Natural killer cell treated with Interleukin-12 subunit alpha and Interleukin-12 subunit beta and Interleukin-15 and Interleukin-18, amount 100 ng/mL, for 72 hours (primary cell): Measurements from ENCODE around the gene KBTBD8. TPM values are rescaled to one million over a fixed set of nuclear protein-coding genes. Genes with fewer than 3 reads are reported as not detected.

Source experiments
- ATAC-seq, 2 donors: fragments of 150-1000 bp; cut with Tn5 transposase in 1 of 2; sonication (Bioruptor Pico), chemical (Tn5 transposase) in 1 of 2; 2 replicates each; pipeline ENCODE4 v1.10.0; 2021
- DNase-seq: peaks from one replicate; pipeline ENCODE4 v3.0.0; 2022; ENCODE audit warnings: low spot score
- H3K27ac Mint-ChIP-seq, 2 donors: 1 replicate in 1 of 2; 2 replicates in 1 of 2; pipeline ENCODE4 v1.8.0; 2022; ENCODE audit warnings: mixed read lengths in 2 of 2, mild to moderate bottlenecking in 1 of 2, moderate library complexity in 1 of 2
- H3K27me3 Mint-ChIP-seq, 2 donors: 1 replicate in 1 of 2; 2 replicates in 1 of 2; pipeline ENCODE4 v1.8.0; 2022; ENCODE audit warnings: mixed read lengths in 2 of 2
- H3K36me3 Mint-ChIP-seq: one replicate; pipeline ENCODE4 v1.8.0; 2022; ENCODE audit warnings: mixed read lengths
- H3K4me1 Mint-ChIP-seq, 2 donors: 1 replicate in 1 of 2; 2 replicates in 1 of 2; pipeline ENCODE4 v1.8.0; 2022; ENCODE audit warnings: low read depth in 2 of 2, mixed read lengths in 2 of 2, mild to moderate bottlenecking in 1 of 2
- H3K4me3 Mint-ChIP-seq: one replicate; pipeline ENCODE4 v1.8.0; 2022; ENCODE audit warnings: mixed read lengths
- H3K9me3 Mint-ChIP-seq: 2 replicates; pipeline ENCODE4 v1.8.0; 2022; ENCODE audit warnings: mixed read lengths
- total RNA-seq, 2 donors: library from RNA; stranded (reverse); gene quantifications; one replicate each; pipeline ENCODE4 v1.2.3, GENCODE V29; 2022

Gene KBTBD8
- total RNA-seq, 2 donors from 2014 or later: 16.0 to 24.5 TPM

GRCh38 chr3:67034371-67034770, 36.3 kb downstream of the KBTBD8 start:
- DNase-seq (no peak), ATAC-seq (no peak)
- no peaks in the 10 kb centered on the region for H3K4me1 Mint-ChIP-seq
- H3K36me3 Mint-ChIP-seq: no peaks in the 10 kb centered on the region
- no peak overlapping the region for H3K4me3 Mint-ChIP-seq
- no peak overlapping the region for H3K27ac Mint-ChIP-seq
- H3K9me3 Mint-ChIP-seq: no peaks in the 10 kb centered on the region
- peaks cover 7 to 19% of the 10 kb centered on the region in 2 donors for H3K27me3 Mint-ChIP-seq

- Mint-ChIP-seq H3K4me1 (no peaks in the 10 kb centered on the region), H3K4me3 (no peak overlapping the region), H3K36me3 (no peaks in the 10 kb centered on the region), H3K9me3 (no peaks in the 10 kb centered on the region), H3K27ac (no peak overlapping the region), H3K27me3 (peaks cover 7 to 19% of the 10 kb centered on the region in 2 donors)
- DNase-seq (no peak), ATAC-seq (no peak)
These were observed 39.5 kb downstream of the KBTBD8 start for GRCh38 chr3:67037615-67038014.

DNA sequence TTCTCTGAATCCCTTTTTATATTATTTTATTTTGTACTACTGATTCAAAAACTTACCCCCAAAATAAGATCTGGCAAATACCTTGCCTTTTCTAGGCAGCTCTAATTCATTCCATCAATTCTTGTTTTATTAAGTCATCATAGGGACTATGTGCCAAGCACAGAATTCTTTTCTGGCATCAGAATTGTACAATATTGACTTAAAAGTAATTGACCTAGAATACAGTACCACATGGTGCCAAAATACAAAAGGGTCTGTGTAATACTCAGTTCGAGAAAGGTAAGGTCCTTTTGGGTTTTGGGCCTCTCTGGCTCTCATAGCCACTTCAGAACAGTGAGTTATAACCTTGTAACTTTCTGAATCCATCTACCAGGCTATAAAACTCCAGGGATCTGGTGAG, 46.2 kb downstream of the KBTBD8 start:
- peaks cover 2 to 17% of the 10 kb centered on the region in 2 donors for H3K27me3 Mint-ChIP-seq
- peaks cover 0 to 2% of the 10 kb centered on the region in 2 donors for H3K4me1 Mint-ChIP-seq
- H3K9me3 Mint-ChIP-seq: no peaks in the 10 kb centered on the region
- H3K4me3 Mint-ChIP-seq: no peak overlapping the region
- ATAC-seq (no peak), DNase-seq (no peak)
- H3K36me3 Mint-ChIP-seq: no peaks in the 10 kb centered on the region
- H3K27ac Mint-ChIP-seq: no peak overlapping the region

DNA sequence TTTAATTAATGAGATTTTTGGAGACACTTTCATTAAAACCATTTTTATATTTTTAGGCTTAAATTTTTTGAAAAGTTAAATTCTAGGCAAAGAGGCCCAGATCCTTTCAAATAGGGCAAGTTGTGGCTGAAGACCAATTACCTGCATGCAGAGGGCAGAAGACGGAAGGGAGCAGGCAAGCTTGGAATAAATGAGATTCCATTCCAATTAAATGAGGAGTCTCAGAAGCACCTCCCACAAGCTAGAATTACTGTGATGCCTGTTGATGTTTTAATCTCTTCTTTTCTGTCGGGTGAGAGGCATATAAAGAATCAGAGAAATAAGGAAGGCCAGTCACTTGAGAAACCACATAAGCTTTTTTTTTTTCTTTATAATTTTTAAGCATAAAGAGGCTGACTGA, 46.8 kb downstream of the KBTBD8 start:
- H3K9me3 Mint-ChIP-seq: no peaks in the 10 kb centered on the region
- H3K4me1 Mint-ChIP-seq: peaks cover 0 to 2% of the 10 kb centered on the region in 2 donors
- no peak overlapping the region for H3K27ac Mint-ChIP-seq
- DNase-seq (no peak), ATAC-seq (no peak)
- H3K27me3 Mint-ChIP-seq: peaks cover 4 to 22% of the 10 kb centered on the region in 2 donors
- peaks cover 2% of the 10 kb centered on the region for H3K36me3 Mint-ChIP-seq
- H3K4me3 Mint-ChIP-seq: no peak overlapping the region

GRCh38 chr3:67045711-67046465, 47.8 kb downstream of the KBTBD8 start:
- ATAC-seq (no peak), DNase-seq (no peak)
- Mint-ChIP-seq H3K27ac (no peak overlapping the region), H3K4me1 (peaks cover 0 to 2% of the 10 kb centered on the region in 2 donors), H3K36me3 (peaks cover 8% of the 10 kb centered on the region), H3K4me3 (no peak overlapping the region), H3K27me3 (peaks cover 9 to 29% of the 10 kb centered on the region in 2 donors), H3K9me3 (no peaks in the 10 kb centered on the region)

GRCh38 chr3:67047051-67047450, 48.9 kb downstream of the KBTBD8 start:
- Mint-ChIP-seq H3K27ac (no peak overlapping the region), H3K4me1 (peaks cover 0 to 2% of the 10 kb centered on the region in 2 donors), H3K36me3 (peaks cover 8% of the 10 kb centered on the region), H3K9me3 (no peaks in the 10 kb centered on the region), H3K4me3 (no peak overlapping the region), H3K27me3 (peaks cover 9 to 29% of the 10 kb centered on the region in 2 donors)
- no peak for ATAC-seq
- DNase-seq: no peak

GRCh38 chr3:67048067-67048714, 50.1 kb downstream of the KBTBD8 start:
- Mint-ChIP-seq H3K4me1 (peaks cover 0 to 2% of the 10 kb centered on the region in 2 donors), H3K4me3 (no peak overlapping the region), H3K36me3 (peaks cover 8% of the 10 kb centered on the region)

GRCh38 chr3:67048715-67049074, 50.6 kb downstream of the KBTBD8 start:
- DNase-seq (no peak), ATAC-seq (no peak)
- peaks cover 10 to 36% of the 10 kb centered on the region in 2 donors for H3K27me3 Mint-ChIP-seq
- peaks cover 8% of the 10 kb centered on the region for H3K36me3 Mint-ChIP-seq
- peaks cover 4% of the 10 kb centered on the region for H3K9me3 Mint-ChIP-seq
- no peak overlapping the region for H3K27ac Mint-ChIP-seq
- H3K4me1 Mint-ChIP-seq: peaks cover 0 to 2% of the 10 kb centered on the region in 2 donors
- H3K4me3 Mint-ChIP-seq: no peak overlapping the region

More at GRCh38 chr3:67048067-67048714, 50.1 kb downstream of the KBTBD8 start:
- H3K9me3 Mint-ChIP-seq: peaks cover 4% of the 10 kb centered on the region
- ATAC-seq (no peak), DNase-seq (no peak)
- no peak overlapping the region for H3K27ac Mint-ChIP-seq
- H3K27me3 Mint-ChIP-seq: peaks cover 11 to 36% of the 10 kb centered on the region in 2 donors

DNA sequence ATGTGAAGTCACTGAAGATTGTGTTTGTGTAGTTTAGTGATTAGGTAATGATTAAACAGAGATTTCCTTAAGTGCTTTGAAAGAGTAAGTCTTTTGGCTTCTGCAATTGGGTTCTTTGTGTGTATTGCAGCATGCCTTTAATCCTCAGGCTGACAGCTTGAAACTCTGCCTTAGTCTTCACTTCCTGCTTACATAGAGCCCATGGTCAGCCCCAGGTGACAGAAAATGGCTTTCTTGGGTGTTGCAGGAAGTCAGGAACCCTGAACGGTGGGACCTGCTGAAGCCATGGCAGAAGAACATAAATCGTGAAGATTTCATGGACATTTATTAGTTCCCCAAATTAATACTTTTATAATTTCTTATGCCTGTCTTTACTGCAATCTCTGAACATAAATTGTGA, 61.3 kb downstream of the KBTBD8 start:
- Mint-ChIP-seq H3K4me3 (no peak overlapping the region), H3K27me3 (peaks cover 27 to 36% of the 10 kb centered on the region in 2 donors), H3K4me1 (no peaks in the 10 kb centered on the region), H3K27ac (no peak overlapping the region), H3K9me3 (peaks cover 8% of the 10 kb centered on the region), H3K36me3 (peaks cover 5% of the 10 kb centered on the region)
- DNase-seq (no peak), ATAC-seq (no peak)
